Measurements from ENCODE around the gene ANKRD16.
"Not testable (repeated sequence)": the region's sequence is repeated elsewhere in the genome, so short reads cannot be mapped to it uniquely, and the experiment has no call there.

ANKRD16 gene

DNA sequence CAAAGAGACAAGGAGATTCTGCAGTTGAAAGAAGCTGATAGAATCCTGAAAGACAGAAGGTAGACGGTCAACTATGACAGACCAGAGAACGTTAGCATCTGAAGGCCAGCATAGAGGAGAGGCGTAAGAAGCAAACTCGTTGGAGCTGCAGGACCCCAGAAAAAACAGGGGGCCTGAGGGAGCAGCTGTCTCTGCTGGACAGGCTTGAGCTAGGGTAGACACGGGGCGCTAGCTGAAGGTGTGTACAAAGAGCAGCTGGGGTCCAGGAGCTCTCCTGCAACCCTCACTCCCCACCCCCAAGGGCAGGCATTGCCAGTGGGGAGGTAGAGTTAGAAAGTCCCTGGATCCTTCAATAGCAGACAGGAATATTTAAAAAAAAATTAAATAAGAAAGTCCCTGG lies 61.9 kb downstream of the ANKRD16 start:
- H3K27me3 ChIP-seq: no peaks in the 10 kb centered on the region
- TF ChIP-seq Cebpa-rat (IDR thresholded peaks at IDR 0.05): no peak
- no peaks in the 10 kb centered on the region for H4K20me1 ChIP-seq

DNA sequence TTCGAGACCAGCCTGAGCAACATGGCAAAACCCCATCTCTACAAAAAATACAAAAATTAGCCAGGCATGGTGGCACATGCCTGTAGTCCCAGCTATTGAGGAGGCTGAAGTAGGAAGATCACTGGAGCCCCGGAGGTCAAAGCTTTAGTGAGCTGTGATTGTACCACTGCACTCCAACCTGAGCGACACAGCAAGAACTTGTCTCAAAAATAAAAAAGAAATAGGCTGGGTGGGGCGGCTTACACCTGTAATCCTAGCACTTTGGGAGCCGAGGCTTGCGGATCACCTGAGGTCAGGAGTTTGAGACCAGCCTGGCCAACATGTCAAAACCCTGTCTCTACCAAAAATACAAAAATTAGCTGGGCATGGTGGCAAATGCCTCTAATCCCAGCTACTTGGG lies 63.2 kb downstream of the ANKRD16 start:
- not testable (repeated sequence) for H3K4me3 ChIP-seq, H3K36me3 ChIP-seq, H3K9me3 ChIP-seq, H3K9ac ChIP-seq, H3K27me3 ChIP-seq, H3K27ac ChIP-seq, H4K20me1 ChIP-seq, H3K4me2 ChIP-seq
- H3K4me1 ChIP-seq: peaks cover 35% of the 10 kb centered on the region

More for the DNA sequence above, 61.9 kb downstream of the ANKRD16 start:
- no peak overlapping the region for H3K4me3 ChIP-seq
- no peak overlapping the region for H3K4me2 ChIP-seq
- peaks cover 42% of the 10 kb centered on the region for H3K4me1 ChIP-seq
- no peak overlapping the region for H3K27ac ChIP-seq
- no peak overlapping the region for H3K9ac ChIP-seq
- no peaks in the 10 kb centered on the region for H3K9me3 ChIP-seq
- no peaks in the 10 kb centered on the region for H3K36me3 ChIP-seq

DNA sequence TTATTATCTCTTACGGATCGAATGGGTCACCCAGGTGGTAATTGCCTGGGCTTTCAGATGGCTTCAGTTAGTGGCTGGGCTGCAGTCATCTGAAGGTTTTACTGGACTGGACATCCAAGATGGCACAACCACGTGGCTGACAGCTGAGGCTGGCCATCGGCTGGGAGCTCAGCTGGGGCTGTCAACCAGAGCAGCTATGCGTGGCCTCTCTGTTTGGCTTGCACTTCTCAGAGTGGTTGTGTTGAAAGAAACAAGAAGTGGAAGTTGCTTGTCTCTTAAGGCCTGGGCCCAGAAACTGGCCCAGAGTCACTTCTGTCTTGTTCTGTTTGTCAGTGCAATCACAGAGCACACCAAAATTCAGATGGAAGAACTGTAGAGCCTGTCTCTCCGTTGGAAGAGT lies 70.8 kb downstream of the ANKRD16 start:
- H3K4me1 ChIP-seq: peaks cover 51% of the 10 kb centered on the region
- no peaks in the 10 kb centered on the region for H3K27me3 ChIP-seq
- H3K4me2 ChIP-seq: peak overlapping the region; percentile 65; the same call in 1 of the 2 replicates
- no peak overlapping the region for H3K4me3 ChIP-seq
- no peak overlapping the region for H3K9ac ChIP-seq
- H3K27ac ChIP-seq: no peak overlapping the region
- H4K20me1 ChIP-seq: no peaks in the 10 kb centered on the region
- H3K36me3 ChIP-seq: no peaks in the 10 kb centered on the region
- TF ChIP-seq Cebpa-rat (IDR thresholded peaks at IDR 0.05): no peak
- H3K9me3 ChIP-seq: no peaks in the 10 kb centered on the region

DNA sequence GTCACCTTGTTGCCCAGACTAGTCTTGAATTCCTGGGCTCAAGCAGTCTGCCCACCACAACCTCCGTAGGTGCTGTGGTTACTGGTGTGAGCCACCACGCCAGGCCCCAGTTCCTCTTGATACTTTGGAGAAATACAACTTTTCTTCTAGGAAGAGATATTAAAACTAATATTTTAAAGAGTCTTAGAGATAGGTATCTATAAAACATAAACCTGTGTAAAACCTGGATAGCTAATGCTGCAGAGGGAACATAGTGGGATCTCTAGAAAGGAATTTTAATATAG lies 71.7 kb downstream of the ANKRD16 start:
- Histone ChIP-seq H3K4me2 (peak overlapping the region; percentile 65), H3K9ac (no peak overlapping the region), H3K36me3 (no peaks in the 10 kb centered on the region), H3K9me3 (no peaks in the 10 kb centered on the region), H3K27ac (peak overlapping the region; percentile 21; the same call in 1 of the 2 replicates), H4K20me1 (no peaks in the 10 kb centered on the region), H3K27me3 (no peaks in the 10 kb centered on the region), H3K4me1 (peaks cover 51% of the 10 kb centered on the region), H3K4me3 (no peak overlapping the region)
- no peak for TF ChIP-seq Cebpa-rat (IDR thresholded peaks at IDR 0.05)

DNA sequence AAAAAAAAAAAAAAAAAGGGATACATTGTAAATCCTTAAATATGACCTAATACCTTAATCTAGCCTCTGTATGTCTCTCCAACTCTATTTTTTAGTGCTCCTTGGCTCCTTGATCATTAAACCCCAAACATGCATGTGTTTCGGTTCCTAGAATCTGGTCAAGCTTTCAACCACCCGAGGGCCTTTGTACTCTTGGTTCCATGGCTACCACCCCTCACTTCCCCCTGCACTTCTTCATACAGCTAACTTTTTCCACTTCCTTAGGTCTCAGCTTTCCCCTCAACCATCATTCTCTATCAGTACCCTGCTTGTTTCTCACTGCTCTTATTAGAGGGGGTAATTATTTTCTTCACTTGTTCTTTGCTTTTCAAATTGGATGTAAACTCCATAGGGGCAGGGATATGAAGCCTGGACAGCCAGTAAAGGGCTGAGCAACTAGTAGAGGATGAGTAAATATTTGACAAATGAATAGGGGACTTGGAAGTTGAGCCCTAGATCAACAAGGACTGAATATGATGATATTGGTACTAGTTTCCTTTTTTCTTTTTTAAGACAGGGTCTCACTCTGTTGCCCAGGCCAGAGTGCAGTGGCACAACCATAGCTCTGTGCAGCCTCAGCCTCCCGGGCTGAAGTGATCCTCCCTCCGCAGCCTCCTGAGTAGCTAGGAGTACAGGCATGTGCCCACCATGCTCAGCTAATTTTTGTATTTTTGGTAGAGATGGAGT lies 72.2 kb downstream of the ANKRD16 start:
- no peak overlapping the region for H3K4me3 ChIP-seq
- H3K27me3 ChIP-seq: no peaks in the 10 kb centered on the region
- H4K20me1 ChIP-seq: peaks cover 4% of the 10 kb centered on the region
- H3K36me3 ChIP-seq: no peaks in the 10 kb centered on the region
- H3K9ac ChIP-seq: no peak overlapping the region
- H3K4me1 ChIP-seq: peaks cover 51% of the 10 kb centered on the region
- TF ChIP-seq Cebpa-rat (IDR thresholded peaks at IDR 0.05): no peak
- peak overlapping the region; percentile 65 for H3K4me2 ChIP-seq
- peak overlapping the region; percentile 21; the same call in 1 of the 2 replicates for H3K27ac ChIP-seq
- no peaks in the 10 kb centered on the region for H3K9me3 ChIP-seq

DNA sequence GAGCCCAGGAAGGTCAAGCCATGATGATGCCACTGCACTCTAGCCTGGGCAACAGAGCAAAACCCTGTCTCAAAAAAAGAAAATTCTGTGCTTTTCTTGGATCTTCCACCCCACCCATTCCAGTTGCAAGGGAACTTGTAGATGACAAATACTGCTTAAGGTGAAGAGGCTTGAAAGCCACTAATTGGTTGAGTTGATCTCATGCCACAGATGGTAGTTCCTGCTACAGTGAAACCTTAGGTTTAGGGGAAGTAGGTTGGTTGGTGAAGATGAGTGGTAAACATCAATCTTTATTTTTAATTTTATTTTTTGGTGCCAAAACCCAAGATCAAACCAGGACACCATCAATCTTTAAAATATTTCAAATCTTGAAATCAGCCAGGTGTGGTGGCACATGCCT lies 73.5 kb downstream of the ANKRD16 start:
- Histone ChIP-seq H3K27ac (no peak overlapping the region), H3K4me2 (peak overlapping the region; percentile 65), H3K4me3 (no peak overlapping the region), H3K9ac (no peak overlapping the region), H3K36me3 (no peaks in the 10 kb centered on the region), H3K27me3 (no peaks in the 10 kb centered on the region), H3K4me1 (peaks cover 51% of the 10 kb centered on the region), H3K9me3 (no peaks in the 10 kb centered on the region), H4K20me1 (peaks cover 18% of the 10 kb centered on the region)
- no peak for TF ChIP-seq Cebpa-rat (IDR thresholded peaks at IDR 0.05)

DNA sequence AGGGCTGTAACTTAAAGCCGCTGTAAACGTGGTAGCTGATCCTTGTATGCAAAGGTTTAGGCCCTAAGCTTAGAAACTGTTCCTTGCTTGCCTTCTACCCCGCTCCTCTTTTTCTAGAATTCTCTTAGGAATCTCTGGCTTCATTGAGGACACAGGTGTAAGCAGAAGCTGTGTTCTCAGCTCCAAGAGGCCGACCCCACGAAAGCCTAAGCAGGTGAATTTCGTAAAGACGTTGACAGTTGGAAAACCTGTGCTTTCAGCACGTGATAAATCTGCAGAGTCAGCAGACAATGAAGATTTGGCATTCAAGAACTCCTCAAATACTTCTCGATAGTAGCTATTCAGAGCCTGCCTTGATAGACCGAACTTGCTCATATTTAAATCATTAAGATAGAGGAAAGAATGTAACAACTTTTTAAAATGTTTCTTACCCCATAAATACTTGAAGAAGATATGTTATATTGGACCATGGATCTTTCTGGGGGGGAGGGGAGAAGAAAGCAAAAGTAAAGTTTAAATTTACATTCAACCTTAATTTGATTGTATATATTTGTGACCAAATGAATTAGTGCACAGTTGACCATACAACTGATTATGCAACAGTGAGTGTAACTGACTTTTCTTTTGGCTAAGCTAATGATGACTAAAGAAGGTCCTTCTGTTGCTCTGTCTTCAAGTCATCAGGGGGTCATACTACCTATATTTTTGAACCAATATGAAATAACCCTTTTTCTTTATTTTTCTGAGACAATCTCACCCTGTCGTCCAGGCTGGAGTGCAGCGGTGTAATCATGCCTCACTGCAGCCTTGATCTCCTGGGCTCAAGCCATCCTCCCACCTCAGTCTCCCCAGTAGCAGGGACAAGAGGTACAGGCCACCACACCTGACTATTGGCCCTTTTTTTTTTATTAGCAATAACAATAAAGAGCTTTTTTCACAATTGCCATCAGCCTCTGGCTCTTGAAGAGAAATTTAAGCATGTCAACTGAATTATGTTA lies 75.3 kb downstream of the ANKRD16 start:
- Histone ChIP-seq H3K36me3 (no peaks in the 10 kb centered on the region), H4K20me1 (peaks cover 35% of the 10 kb centered on the region), H3K27me3 (no peaks in the 10 kb centered on the region), H3K4me2 (peak overlapping the region; percentile 86), H3K4me1 (peaks cover 68% of the 10 kb centered on the region), H3K9ac (peak overlapping the region; percentile 99), H3K4me3 (peak overlapping the region; percentile 95), H3K9me3 (no peaks in the 10 kb centered on the region), H3K27ac (peak overlapping the region; percentile 99)
- no peak for TF ChIP-seq Cebpa-rat (IDR thresholded peaks at IDR 0.05)

DNA sequence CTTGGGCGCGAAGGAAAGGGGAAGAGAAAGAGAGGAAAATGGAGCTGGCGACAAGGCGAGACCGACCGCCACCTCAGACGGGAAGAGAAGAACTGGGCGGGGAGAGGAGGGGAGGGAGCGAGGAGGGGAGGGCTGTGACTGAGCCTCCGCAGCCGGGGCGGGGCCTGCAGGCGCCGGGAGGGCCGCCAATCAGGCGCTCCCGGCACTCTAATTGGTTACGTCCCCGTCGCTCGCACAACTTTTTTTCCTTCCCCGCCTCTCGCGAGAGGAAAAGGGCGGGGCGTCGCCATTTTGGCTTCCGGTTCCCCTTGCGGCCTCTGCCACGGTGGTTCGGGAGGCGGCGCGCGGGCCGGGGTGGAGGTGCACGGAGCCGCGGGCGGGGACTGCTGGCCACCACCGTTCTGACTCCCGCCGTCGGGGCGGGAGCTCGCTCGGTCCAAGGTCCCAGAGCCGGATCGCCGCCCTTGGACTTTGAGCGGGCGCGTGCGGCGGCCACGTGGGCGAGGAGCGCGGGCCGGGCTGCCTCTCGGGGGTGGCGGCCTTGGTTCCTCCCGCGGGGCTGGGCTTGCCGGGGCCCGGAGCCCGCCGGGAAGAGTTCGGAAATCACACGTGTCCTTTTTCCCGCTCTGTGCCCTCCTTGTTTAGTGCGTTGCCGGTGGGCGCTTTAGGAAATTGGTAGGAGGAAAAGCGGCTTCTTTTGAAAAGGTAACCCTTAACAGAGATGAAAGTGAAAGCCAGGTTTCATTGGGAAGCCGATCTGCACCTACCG lies 76.2 kb downstream of the ANKRD16 start, which contains the start of gene GDI2:
Gene GDI2 (minus strand): TSS at position 94 of the 769 bp plus-strand sequence. CDS start 176 bp downstream, outside the sequence.
- Histone ChIP-seq H3K36me3 (peaks cover 5% of the 10 kb centered on the region; the same call in 1 of the 2 replicates), H4K20me1 (peaks cover 44% of the 10 kb centered on the region), H3K4me1 (peaks cover 71% of the 10 kb centered on the region), H3K27me3 (no peaks in the 10 kb centered on the region), H3K4me3 (peak within 1 kb of the TSS; percentile 95), H3K9ac (peak within 1 kb of the TSS; percentile 99), H3K4me2 (peak within 1 kb of the TSS; percentile 91), H3K9me3 (no peaks in the 10 kb centered on the region), H3K27ac (peak within 1 kb of the TSS; percentile 99)
- TF ChIP-seq Cebpa-rat (IDR thresholded peaks at IDR 0.05): no peak

DNA sequence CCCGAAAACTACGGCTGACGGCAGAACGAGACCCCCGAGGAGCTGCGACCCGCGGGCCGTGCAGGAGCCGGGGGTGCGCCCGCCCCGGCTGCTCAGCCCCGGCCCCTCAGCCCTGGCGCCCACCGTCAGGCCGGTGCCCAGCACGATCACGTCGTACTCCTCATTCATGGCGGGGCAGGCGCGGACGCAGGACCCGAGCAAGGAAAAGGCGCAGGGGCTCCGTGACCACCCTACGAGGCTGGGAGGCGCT lies 76.7 kb downstream of the ANKRD16 start:
- Histone ChIP-seq H3K9ac (peak overlapping the region; percentile 99), H3K4me3 (peak overlapping the region; percentile 95), H3K27ac (peak overlapping the region; percentile 99), H3K27me3 (no peaks in the 10 kb centered on the region), H3K9me3 (no peaks in the 10 kb centered on the region), H3K4me2 (peak overlapping the region; percentile 91), H4K20me1 (peaks cover 49% of the 10 kb centered on the region), H3K4me1 (peaks cover 71% of the 10 kb centered on the region), H3K36me3 (peaks cover 10% of the 10 kb centered on the region)
- no peak for TF ChIP-seq Cebpa-rat (IDR thresholded peaks at IDR 0.05)
